H9 (cell line): ENCODE measurements around the gene NAT16. TPM values are rescaled to one million over a fixed set of nuclear protein-coding genes. Genes with fewer than 3 reads are reported as not detected.
A peak's percentile ranks its signal among the peaks of the same experiment; 100 is the strongest.

Experiments used
- DNase-seq: peaks from one replicate; pipeline ENCODE4 v3.0.0-alpha.2; 2017
- H2AFZ ChIP-seq: one replicate; pipeline ENCODE4 v1.6.1; 2013; ENCODE audit warnings: mild to moderate bottlenecking, low read length, control low read depth, moderate library complexity
- H2AK5ac ChIP-seq: 2 replicates; pipeline ENCODE4 v1.6.1; 2013; ENCODE audit warnings: low read length, control low read depth, mixed read lengths; ENCODE audit not compliant: insufficient read length
- H2BK120ac ChIP-seq: one replicate; pipeline ENCODE4 v1.6.1; 2013; ENCODE audit warnings: low read depth, mild to moderate bottlenecking, low read length, control low read depth, inconsistent platforms; ENCODE audit not compliant: poor library complexity, severe bottlenecking
- H2BK12ac ChIP-seq: 2 replicates; pipeline ENCODE4 v1.6.1; 2013; ENCODE audit warnings: low read length, control low read depth, mixed read lengths, low read depth; ENCODE audit not compliant: insufficient read length
- H2BK15ac ChIP-seq: 2 replicates; pipeline ENCODE4 v1.6.1; 2013; ENCODE audit warnings: low read depth, low read length, control low read depth
- H2BK20ac ChIP-seq: one replicate; pipeline ENCODE4 v1.6.1; 2013; ENCODE audit warnings: low read depth, mild to moderate bottlenecking, low read length, control low read depth, inconsistent platforms; ENCODE audit not compliant: poor library complexity, severe bottlenecking
- H2BK5ac ChIP-seq: 2 replicates; pipeline ENCODE4 v1.6.1; 2013; ENCODE audit warnings: low read length, control low read depth, mixed read lengths; ENCODE audit not compliant: insufficient read length
- H3K14ac ChIP-seq: 2 replicates; pipeline ENCODE4 v1.6.1; 2013; ENCODE audit warnings: low read length, control low read depth; ENCODE audit not compliant: insufficient read depth
- H3K18ac ChIP-seq: 2 replicates; pipeline ENCODE4 v1.6.1; 2013; ENCODE audit warnings: low read depth, mild to moderate bottlenecking, mixed read lengths, low read length, control low read depth; ENCODE audit not compliant: insufficient read length
- H3K23ac ChIP-seq: 2 replicates; pipeline ENCODE4 v1.6.1; 2013; ENCODE audit warnings: low read length, control low read depth, mixed read lengths, low read depth; ENCODE audit not compliant: insufficient read length
- H3K23me2 ChIP-seq: 2 replicates; pipeline ENCODE4 v1.6.1; 2013; ENCODE audit warnings: low read depth, mild to moderate bottlenecking, mixed read lengths, low read length, control low read depth; ENCODE audit not compliant: insufficient read length, poor library complexity, severe bottlenecking
- H3K27ac ChIP-seq: 2 replicates; pipeline ENCODE4 v1.5.1; 2013; ENCODE audit warnings: low read length, control low read depth, mixed read lengths, low read depth; ENCODE audit not compliant: insufficient read length
- H3K27me3 ChIP-seq: 2 replicates; pipeline ENCODE4 v1.6.1; 2013; ENCODE audit warnings: low read length, control low read depth, inconsistent platforms; ENCODE audit not compliant: insufficient read depth
- H3K4ac ChIP-seq: 2 replicates; pipeline ENCODE4 v1.6.1; 2013; ENCODE audit warnings: low read depth, mild to moderate bottlenecking, control low read depth, inconsistent platforms, low read length, moderate library complexity
- H3K4me1 ChIP-seq: 2 replicates; pipeline ENCODE4 v1.6.1; 2013; ENCODE audit warnings: low read length, control low read depth, inconsistent platforms; ENCODE audit not compliant: insufficient read depth
- H3K4me2 ChIP-seq: 2 replicates; pipeline ENCODE4 v1.6.1; 2013; ENCODE audit warnings: low read length, control low read depth, mixed read lengths; ENCODE audit not compliant: insufficient read length, insufficient read depth
- H3K56ac ChIP-seq: 2 replicates; pipeline ENCODE4 v1.6.1; 2013; ENCODE audit warnings: low read depth, mild to moderate bottlenecking, mixed read lengths, low read length, control low read depth; ENCODE audit not compliant: insufficient read length
- H3K79me1 ChIP-seq: 2 replicates; pipeline ENCODE4 v1.6.1; 2013; ENCODE audit warnings: low read depth, mild to moderate bottlenecking, moderate library complexity, low read length, control low read depth, inconsistent platforms; ENCODE audit not compliant: insufficient read depth, poor library complexity, severe bottlenecking
- H3K79me2 ChIP-seq: 2 replicates; pipeline ENCODE4 v1.6.1; 2013; ENCODE audit warnings: low read length, control low read depth, inconsistent platforms; ENCODE audit not compliant: insufficient read depth
- H3K9ac ChIP-seq: 2 replicates; pipeline ENCODE4 v1.6.1; 2013; ENCODE audit warnings: low read length, control low read depth, mixed read lengths; ENCODE audit not compliant: insufficient read length; ENCODE audit errors: extremely low read depth
- H3K9me3 ChIP-seq: one replicate; pipeline ENCODE4 v1.6.1; 2013; ENCODE audit warnings: low read depth, low read length, inconsistent platforms; ENCODE audit not compliant: control insufficient read depth
- H3T11ph ChIP-seq: one replicate; pipeline ENCODE4 v1.6.1; 2013; ENCODE audit warnings: mild to moderate bottlenecking, low read length, control low read depth, inconsistent platforms
- H4K20me1 ChIP-seq: one replicate; pipeline ENCODE4 v1.6.1; 2013; ENCODE audit not compliant: control insufficient read depth, insufficient read length, insufficient read depth
- H4K5ac ChIP-seq: 2 replicates; pipeline ENCODE4 v1.6.1; 2013; ENCODE audit warnings: low read depth, mild to moderate bottlenecking, mixed read lengths, low read length, control low read depth; ENCODE audit not compliant: insufficient read length
- H4K8ac ChIP-seq: replicated peaks from 2 replicates; pipeline ENCODE4 v1.6.1; 2013; ENCODE audit warnings: low read length, control low read depth, mixed read lengths, low read depth; ENCODE audit not compliant: insufficient read length
- H4K91ac ChIP-seq: 2 replicates; pipeline ENCODE4 v1.6.1; 2013; ENCODE audit warnings: low read depth, mild to moderate bottlenecking, moderate library complexity, mixed read lengths, low read length, control low read depth; ENCODE audit not compliant: insufficient read length
- H3K27ac Mint-ChIP-seq, 3 experiments: 2 replicates in 2 of 3; 3 replicates in 1 of 3; pipeline ENCODE4 v1.8.0; 2020 to 2021; ENCODE audit warnings: mixed read lengths in 3 of 3, mild to moderate bottlenecking in 1 of 3, moderate library complexity in 1 of 3
- H3K27me3 Mint-ChIP-seq: 2 replicates; pipeline ENCODE4 v1.8.0; 2021; ENCODE audit warnings: low read depth, mild to moderate bottlenecking, moderate library complexity, mixed read lengths
- H3K36me3 Mint-ChIP-seq, 3 experiments: 2 replicates in 2 of 3; 3 replicates in 1 of 3; pipeline ENCODE4 v1.8.0; 2020 to 2021; ENCODE audit warnings: low read depth in 3 of 3, mixed read lengths in 3 of 3; ENCODE audit not compliant: insufficient read depth in 1 of 3
- H3K4me1 Mint-ChIP-seq, 2 experiments: 2 replicates each; pipeline ENCODE4 v1.8.0; 2020; ENCODE audit warnings: mixed read lengths in 2 of 2
- H3K4me3 Mint-ChIP-seq, 2 experiments: 2 replicates in 1 of 2; 3 replicates in 1 of 2; pipeline ENCODE4 v1.8.0; 2020 to 2021; ENCODE audit warnings: mild to moderate bottlenecking in 2 of 2, mixed read lengths in 2 of 2, moderate library complexity in 1 of 2
- H3K9me3 Mint-ChIP-seq, 2 experiments: 2 replicates in 1 of 2; 3 replicates in 1 of 2; pipeline ENCODE4 v1.8.0; 2020; ENCODE audit warnings: mild to moderate bottlenecking in 2 of 2, mixed read lengths in 2 of 2, moderate library complexity in 1 of 2
- CTCF ChIP-seq: fragments of 200-600 bp; sonication (generic); conservative IDR thresholded peaks from 3 replicates; pipeline ENCODE4 v1.8.0; 2021; ENCODE audit warnings: antibody characterized with exemption, mild to moderate bottlenecking
- WGBS: extraction: QIAGEN DNeasy Blood & Tissue Kit; methylation state at CpG from one replicate; pipeline ENCODE4 v1.1.7; 2013; ENCODE audit warnings: missing lambda C conversion rate, low lambda C conversion rate, mixed read lengths; ENCODE audit not compliant: insufficient read length; ENCODE audit errors: extremely low coverage; 5-methylcytosine and 5-hydroxymethylcytosine counted together
- total RNA-seq: library from RNA; stranded (reverse); gene quantifications from 2 replicates; pipeline ENCODE4 v1.2.1, GENCODE V29; 2021

The NAT16 gene
- total RNA-seq, 1 experiment from 2014 or later, result 0.50 TPM

- Histone ChIP-seq H2BK5ac (no peak overlapping the region), H2BK20ac (no peak overlapping the region), H3K79me1 (no peaks in the 10 kb centered on the region), H4K20me1 (no peaks in the 10 kb centered on the region), H3K4me1 (no peaks in the 10 kb centered on the region; the same call in 1 of the 2 replicates), H2AFZ (no peak overlapping the region), H3K4ac (no peak overlapping the region), H3K4me2 (peak overlapping the region; percentile 23), H2BK120ac (no peak overlapping the region), H2BK12ac (no peak overlapping the region), H3T11ph (no peak overlapping the region), H2BK15ac (no peak overlapping the region), H3K79me2 (no peaks in the 10 kb centered on the region), H3K14ac (peak overlapping the region; percentile 5), H4K8ac (no peak overlapping the region), H3K9ac (no peak overlapping the region), H3K27me3 (no peaks in the 10 kb centered on the region), H4K5ac (no peak overlapping the region), H3K23ac (no peak overlapping the region), H3K27ac (no peak overlapping the region), H2AK5ac (no peak overlapping the region), H3K9me3 (no peaks in the 10 kb centered on the region), H3K23me2 (peaks cover 3% of the 10 kb centered on the region), H3K18ac (peak overlapping the region; percentile 5), H4K91ac (no peak overlapping the region), H3K56ac (no peak overlapping the region)
- Mint-ChIP-seq H3K36me3 (peaks cover 0 to 15% (median 7%) of the 10 kb centered on the region in 3 experiments; a peak in 4 of 7 replicates), H3K27ac (no peak overlapping the region), H3K9me3 (no peaks in the 10 kb centered on the region), H3K4me3 (peak overlapping the region; percentile 52 to 67), H3K4me1 (peaks cover 14 to 19% of the 10 kb centered on the region in 2 experiments), H3K27me3 (peaks cover 12% of the 10 kb centered on the region)
- WGBS, result no CpG with 5 or more reads among the region's 75 CpGs
- peak; percentile 57 for DNase-seq
- TF ChIP-seq CTCF, result no peak
These were observed 21.9 kb upstream of the NAT16 start for GRCh38 chr7:101201695-101202602.
